Endodermal cell (in vitro differentiated cells): Measurements from ENCODE around the gene CCDC3. TPM values are rescaled to one million over a fixed set of nuclear protein-coding genes. Genes with fewer than 3 reads are reported as not detected.

Experiments
- DNase-seq: peaks from one replicate; pipeline ENCODE4 v3.0.0-alpha.2; 2017
- H3K27ac ChIP-seq: 2 replicates; pipeline ENCODE4 v1.5.1; 2013; ENCODE audit warnings: mild to moderate bottlenecking, low read depth, low read length, moderate library complexity
- H3K27me3 ChIP-seq: 2 replicates; pipeline ENCODE4 v1.6.1; 2013; ENCODE audit warnings: mild to moderate bottlenecking, low read length, moderate library complexity; ENCODE audit not compliant: insufficient read depth, control insufficient read depth, poor library complexity, severe bottlenecking
- H3K36me3 ChIP-seq: 2 replicates; pipeline ENCODE4 v1.7.0; 2013; ENCODE audit warnings: mild to moderate bottlenecking, low read length, moderate library complexity; ENCODE audit not compliant: control insufficient read depth, insufficient read depth
- H3K4me1 ChIP-seq: one replicate; pipeline ENCODE4 v1.7.0; 2013; ENCODE audit warnings: low read length; ENCODE audit not compliant: control insufficient read depth, insufficient read depth
- H3K4me3 ChIP-seq: 2 replicates; pipeline ENCODE4 v1.5.1; 2013; ENCODE audit warnings: mild to moderate bottlenecking, low read length, moderate library complexity
- H3K9ac ChIP-seq: 2 replicates; pipeline ENCODE4 v1.6.1; 2013; ENCODE audit warnings: mild to moderate bottlenecking, low read length, moderate library complexity; ENCODE audit not compliant: poor library complexity, severe bottlenecking; ENCODE audit errors: extremely low read depth
- H3K9me3 ChIP-seq: 2 replicates; pipeline ENCODE4 v1.6.1; 2013; ENCODE audit warnings: mild to moderate bottlenecking, low read length, moderate library complexity; ENCODE audit not compliant: control insufficient read depth
- H3K27ac Mint-ChIP-seq: 2 replicates; pipeline ENCODE4 v1.8.0; 2020; ENCODE audit warnings: mixed read lengths
- H3K27me3 Mint-ChIP-seq: 2 replicates; pipeline ENCODE4 v1.8.0; 2021; ENCODE audit warnings: mild to moderate bottlenecking, mixed read lengths; ENCODE audit not compliant: insufficient read depth
- H3K36me3 Mint-ChIP-seq: 2 replicates; pipeline ENCODE4 v1.8.0; 2020; ENCODE audit warnings: low read depth, mixed read lengths
- H3K4me1 Mint-ChIP-seq: 2 replicates; pipeline ENCODE4 v1.8.0; 2020; ENCODE audit warnings: mixed read lengths
- H3K4me3 Mint-ChIP-seq: 2 replicates; pipeline ENCODE4 v1.8.0; 2020; ENCODE audit warnings: mild to moderate bottlenecking, moderate library complexity, mixed read lengths
- H3K9me3 Mint-ChIP-seq: 2 replicates; pipeline ENCODE4 v1.8.0; 2020; ENCODE audit warnings: mild to moderate bottlenecking, mixed read lengths
- WGBS, 2 experiments: methylation state at CpG; one replicate each; pipeline versions ENCODE4 v1.1.5 to v1.1.7; 2013; ENCODE audit warnings: missing lambda C conversion rate in 2 of 2, mixed read lengths in 1 of 2; ENCODE audit not compliant: insufficient coverage in 1 of 2, insufficient read length in 1 of 2; 5-methylcytosine and 5-hydroxymethylcytosine counted together
- total RNA-seq, 2 donors: library from RNA; stranded (reverse); fragmentation: NEBNext Ultra II Directional in 1 of 2; extraction: Animal tissue kit (Norgen Biotek cat#: 25700) in 1 of 2; gene quantifications; 2 replicates in 1 of 2; 3 replicates in 1 of 2; pipeline ENCODE4 v1.2.1, GENCODE V29; 2021
- TF ChIP-seq, protein P1 (sequence below): fragments of 200-600 bp; sonication (generic); conservative IDR thresholded peaks from 2 replicates; pipeline ENCODE4 v1.5.0; 2021; ENCODE audit warnings: antibody characterized with exemption, mild to moderate bottlenecking

The CCDC3 gene
- total RNA-seq, 2 donors from 2014 or later, result 4.6 to 12.3 TPM

GRCh38 chr10:12966067-12966466, 35.4 kb downstream of the CCDC3 start:
- Mint-ChIP-seq H3K36me3 (peaks cover 5% of the 10 kb centered on the region), H3K4me1 (no peaks in the 10 kb centered on the region), H3K4me3 (no peak overlapping the region), H3K9me3 (peaks cover 9% of the 10 kb centered on the region), H3K27me3 (no peaks in the 10 kb centered on the region), H3K27ac (no peak overlapping the region)
- H3K9ac ChIP-seq, result no peak overlapping the region
- no peaks in the 10 kb centered on the region for H3K27me3 ChIP-seq
- no peak for DNase-seq
- H3K4me3 ChIP-seq, result no peak overlapping the region
- no peaks in the 10 kb centered on the region for H3K36me3 ChIP-seq
- 95 to 100% methylated on average over 1 to 5 of the region's 5 CpGs for WGBS, 2 experiments
- H3K27ac ChIP-seq, result no peak overlapping the region
- TF ChIP-seq, protein P1, sequence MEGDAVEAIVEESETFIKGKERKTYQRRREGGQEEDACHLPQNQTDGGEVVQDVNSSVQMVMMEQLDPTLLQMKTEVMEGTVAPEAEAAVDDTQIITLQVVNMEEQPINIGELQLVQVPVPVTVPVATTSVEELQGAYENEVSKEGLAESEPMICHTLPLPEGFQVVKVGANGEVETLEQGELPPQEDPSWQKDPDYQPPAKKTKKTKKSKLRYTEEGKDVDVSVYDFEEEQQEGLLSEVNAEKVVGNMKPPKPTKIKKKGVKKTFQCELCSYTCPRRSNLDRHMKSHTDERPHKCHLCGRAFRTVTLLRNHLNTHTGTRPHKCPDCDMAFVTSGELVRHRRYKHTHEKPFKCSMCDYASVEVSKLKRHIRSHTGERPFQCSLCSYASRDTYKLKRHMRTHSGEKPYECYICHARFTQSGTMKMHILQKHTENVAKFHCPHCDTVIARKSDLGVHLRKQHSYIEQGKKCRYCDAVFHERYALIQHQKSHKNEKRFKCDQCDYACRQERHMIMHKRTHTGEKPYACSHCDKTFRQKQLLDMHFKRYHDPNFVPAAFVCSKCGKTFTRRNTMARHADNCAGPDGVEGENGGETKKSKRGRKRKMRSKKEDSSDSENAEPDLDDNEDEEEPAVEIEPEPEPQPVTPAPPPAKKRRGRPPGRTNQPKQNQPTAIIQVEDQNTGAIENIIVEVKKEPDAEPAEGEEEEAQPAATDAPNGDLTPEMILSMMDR, result no peak
- H3K4me1 ChIP-seq, result no peaks in the 10 kb centered on the region
- H3K9me3 ChIP-seq, result peaks cover 28% of the 10 kb centered on the region

DNA sequence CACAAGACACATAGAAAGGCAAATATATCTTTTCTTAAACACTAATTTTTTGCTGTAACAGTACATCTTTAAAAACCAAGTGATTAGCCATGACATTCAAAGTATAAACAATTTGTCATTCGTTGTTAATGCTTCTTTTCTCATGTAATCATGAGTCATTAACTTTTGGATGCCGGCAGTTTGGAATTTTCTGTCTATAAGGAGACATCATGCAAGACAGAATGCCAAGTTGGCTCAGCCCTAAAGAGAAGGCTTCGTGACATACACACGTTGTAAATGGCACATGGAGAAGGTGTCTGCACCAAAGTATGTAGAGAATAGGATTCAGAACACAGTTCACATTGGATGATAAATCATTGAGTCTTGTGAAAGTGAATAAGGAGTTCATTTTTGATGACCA, 35.9 kb downstream of the CCDC3 start:
- H3K36me3 ChIP-seq, result no peaks in the 10 kb centered on the region
- 59 to 65% methylated on average over 3 to 4 of the region's 4 CpGs for WGBS, 2 experiments
- H3K27me3 ChIP-seq, result no peaks in the 10 kb centered on the region
- no peak for DNase-seq
- H3K4me1 ChIP-seq, result no peaks in the 10 kb centered on the region
- Mint-ChIP-seq H3K27ac (no peak overlapping the region), H3K4me1 (no peaks in the 10 kb centered on the region), H3K27me3 (no peaks in the 10 kb centered on the region), H3K9me3 (peaks cover 9% of the 10 kb centered on the region), H3K36me3 (peaks cover 5% of the 10 kb centered on the region), H3K4me3 (no peak overlapping the region)
- H3K9ac ChIP-seq, result no peak overlapping the region
- H3K27ac ChIP-seq, result no peak overlapping the region
- peaks cover 28% of the 10 kb centered on the region for H3K9me3 ChIP-seq
- TF ChIP-seq, protein P1, result no peak
- H3K4me3 ChIP-seq, result no peak overlapping the region

DNA sequence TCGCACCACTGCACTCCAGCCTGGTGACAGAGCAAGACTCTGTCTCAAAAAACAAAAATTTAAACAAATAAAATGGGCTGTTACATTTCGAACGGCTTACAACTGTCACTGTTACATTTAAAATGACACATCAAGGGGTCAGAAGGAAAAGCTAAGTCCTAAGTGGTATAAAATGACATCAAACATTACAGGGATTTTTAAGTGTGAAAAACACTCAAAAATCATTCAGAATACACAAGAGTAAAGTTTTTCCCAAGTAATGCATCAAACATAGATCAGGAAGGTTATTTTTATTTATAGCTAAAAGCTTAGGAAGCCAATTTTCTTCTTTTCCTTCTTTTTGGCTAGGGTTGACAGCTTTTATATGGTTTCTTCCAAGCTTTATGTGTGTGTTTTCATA, 39.0 kb downstream of the CCDC3 start:
- Histone ChIP-seq H3K9ac (no peak overlapping the region), H3K4me3 (no peak overlapping the region), H3K27me3 (no peaks in the 10 kb centered on the region), H3K4me1 (no peaks in the 10 kb centered on the region), H3K9me3 (peaks cover 12% of the 10 kb centered on the region), H3K36me3 (no peaks in the 10 kb centered on the region), H3K27ac (no peak overlapping the region)
- no peak overlapping the region for H3K27ac Mint-ChIP-seq
- no peaks in the 10 kb centered on the region for H3K4me1 Mint-ChIP-seq
- TF ChIP-seq, protein P1, result no peak
- H3K27me3 Mint-ChIP-seq, result no peaks in the 10 kb centered on the region
- DNase-seq, result no peak
- WGBS, 2 experiments, result 86 to 99% methylated on average over 1 to 3 of the region's 3 CpGs
- H3K9me3 Mint-ChIP-seq, result peaks cover 11% of the 10 kb centered on the region
- H3K4me3 Mint-ChIP-seq, result no peak overlapping the region
- peaks cover 3% of the 10 kb centered on the region for H3K36me3 Mint-ChIP-seq
